Stomach (tissue), 4 donors: ENCODE measurements around the gene RSPH3.
"Not testable (repeated sequence)": the region's sequence is repeated elsewhere in the genome, so short reads cannot be mapped to it uniquely, and the experiment has no call there.

Experiments
- CTCF ChIP-seq, 7 experiments: fragments of 450-650 bp in 4 of 7; fragments of 200-600 bp in 3 of 7; sonication (generic) in 3 of 7; IDR thresholded peaks; one replicate each; pipeline ENCODE4 v1.5.1; 2016 to 2019; ENCODE audit warnings: antibody characterized with exemption in 7 of 7, control low read depth in 2 of 7, mild to moderate bottlenecking in 1 of 7
- EP300 ChIP-seq: sonication (generic); formaldehyde crosslinking; IDR thresholded peaks from one replicate; pipeline ENCODE4 v1.6.1; 2017; ENCODE audit warnings: antibody characterized with exemption
- POLR2A ChIP-seq, 4 donors: fragments of 450-650 bp; IDR thresholded peaks; one replicate each; pipeline ENCODE4 v1.6.1; 2016; ENCODE audit warnings: antibody characterized with exemption in 4 of 4, control low read depth in 2 of 4, mild to moderate bottlenecking in 1 of 4, moderate library complexity in 1 of 4
- POLR2AphosphoS5 ChIP-seq, 3 donors: sonication (generic); formaldehyde crosslinking; IDR thresholded peaks; one replicate each; pipeline ENCODE4 v1.6.1; 2016; ENCODE audit warnings: antibody characterized with exemption in 3 of 3

- not testable (repeated sequence) for TF ChIP-seq CTCF (IDR thresholded peaks at IDR 0.05); EP300; POLR2A (IDR thresholded peaks at IDR 0.05); POLR2AphosphoS5 (IDR thresholded peaks at IDR 0.05)
Measured at GRCh38 chr6:159010037-159010612, 10.1 kb upstream of the RSPH3 start.
